Measurements from ENCODE around the gene GALNT2.

Gene GALNT2

DNA sequence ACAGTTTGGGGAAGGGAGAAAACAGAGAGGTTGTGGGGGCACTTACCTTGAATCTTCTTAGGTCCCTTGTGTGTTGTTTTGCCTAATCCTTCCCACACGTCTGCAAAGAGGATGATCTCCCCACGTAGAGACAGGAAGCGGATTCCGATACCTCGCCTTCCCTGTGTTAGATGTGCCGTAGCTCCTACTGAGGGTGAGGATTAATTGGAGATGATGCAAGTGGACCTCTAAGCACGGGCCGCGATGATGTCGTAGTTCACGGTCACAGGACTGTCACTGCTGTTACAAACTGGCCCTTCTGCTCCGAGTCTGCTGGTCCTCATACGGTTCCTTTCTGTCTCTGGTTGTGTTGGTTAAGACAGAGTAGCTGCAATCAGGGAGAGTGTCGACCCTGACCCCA lies 27.7 kb downstream of the GALNT2 start:
- Histone ChIP-seq H3K36me3 (ENCODE audit: control insufficient read depth in 2 of 2, insufficient read depth in 2 of 2, low read length in 2 of 2) (peaks cover 6 to 9% of the 10 kb centered on the region in 2 donors), H3K9ac (ENCODE audit: low read length in 2 of 2) (no peak overlapping the region), H3K27me3 (ENCODE audit: control insufficient read depth in 1 of 2, insufficient read depth in 2 of 2, low read length in 2 of 2) (no peaks in the 10 kb centered on the region), H3K4me1 (ENCODE audit: control insufficient read depth, insufficient read depth, low read length) (peaks cover 23% of the 10 kb centered on the region), H3K4me3 (ENCODE audit: low read length in 2 of 2) (no peak overlapping the region), H3K27ac (ENCODE audit: low read length) (no peak overlapping the region), H3K9me3 (ENCODE audit: control insufficient read depth in 2 of 2, low read length in 2 of 2) (no peaks in the 10 kb centered on the region)

GRCh38 chr1:230095938-230096337 lies 28.9 kb downstream of the GALNT2 start:
- H3K9ac ChIP-seq (ENCODE audit: low read length in 2 of 2) = no peak overlapping the region
- H3K4me1 ChIP-seq (ENCODE audit: control insufficient read depth, insufficient read depth, low read length) = peaks cover 21% of the 10 kb centered on the region
- H3K27me3 ChIP-seq (ENCODE audit: control insufficient read depth in 1 of 2, insufficient read depth in 2 of 2, low read length in 2 of 2) = no peaks in the 10 kb centered on the region
- no peak overlapping the region for H3K27ac ChIP-seq (ENCODE audit: low read length)
- no peaks in the 10 kb centered on the region for H3K9me3 ChIP-seq (ENCODE audit: control insufficient read depth in 2 of 2, low read length in 2 of 2)
- H3K36me3 ChIP-seq (ENCODE audit: control insufficient read depth in 2 of 2, insufficient read depth in 2 of 2, low read length in 2 of 2) = peaks cover 6 to 9% of the 10 kb centered on the region in 2 donors
- H3K4me3 ChIP-seq (ENCODE audit: low read length in 2 of 2) = no peak overlapping the region

- H3K9me3 ChIP-seq (ENCODE audit: control insufficient read depth in 2 of 2, low read length in 2 of 2) = no peaks in the 10 kb centered on the region
- peaks cover 4 to 6% of the 10 kb centered on the region in 2 donors for H3K36me3 ChIP-seq (ENCODE audit: control insufficient read depth in 2 of 2, insufficient read depth in 2 of 2, low read length in 2 of 2)
- no peak overlapping the region for H3K9ac ChIP-seq (ENCODE audit: low read length in 2 of 2)
- no peak overlapping the region for H3K27ac ChIP-seq (ENCODE audit: low read length)
- peaks cover 29% of the 10 kb centered on the region for H3K4me1 ChIP-seq (ENCODE audit: control insufficient read depth, insufficient read depth, low read length)
- no peaks in the 10 kb centered on the region for H3K27me3 ChIP-seq (ENCODE audit: control insufficient read depth in 1 of 2, insufficient read depth in 2 of 2, low read length in 2 of 2)
- H3K4me3 ChIP-seq (ENCODE audit: low read length in 2 of 2) = no peak overlapping the region
These were observed 30.3 kb downstream of the GALNT2 start for GRCh38 chr1:230097370-230097769.

- Histone ChIP-seq H3K4me1 (ENCODE audit: control insufficient read depth, insufficient read depth, low read length) (peaks cover 39% of the 10 kb centered on the region), H3K36me3 (ENCODE audit: control insufficient read depth in 2 of 2, insufficient read depth in 2 of 2, low read length in 2 of 2) (peaks cover 0 to 6% of the 10 kb centered on the region in 2 donors), H3K27me3 (ENCODE audit: control insufficient read depth in 1 of 2, insufficient read depth in 2 of 2, low read length in 2 of 2) (no peaks in the 10 kb centered on the region), H3K9ac (ENCODE audit: low read length in 2 of 2) (no peak overlapping the region), H3K9me3 (ENCODE audit: control insufficient read depth in 2 of 2, low read length in 2 of 2) (no peaks in the 10 kb centered on the region), H3K27ac (ENCODE audit: low read length) (peak overlapping the region; percentile 24), H3K4me3 (ENCODE audit: low read length in 2 of 2) (no peak overlapping the region)
These were observed 31.7 kb downstream of the GALNT2 start for GRCh38 chr1:230098723-230099122.

- Histone ChIP-seq H3K4me3 (ENCODE audit: low read length in 2 of 2) (no peak overlapping the region), H3K9ac (ENCODE audit: low read length in 2 of 2) (no peak overlapping the region), H3K9me3 (ENCODE audit: control insufficient read depth in 2 of 2, low read length in 2 of 2) (no peaks in the 10 kb centered on the region), H3K27me3 (ENCODE audit: control insufficient read depth in 1 of 2, insufficient read depth in 2 of 2, low read length in 2 of 2) (no peaks in the 10 kb centered on the region), H3K27ac (ENCODE audit: low read length) (peak overlapping the region; percentile 11), H3K4me1 (ENCODE audit: control insufficient read depth, insufficient read depth, low read length) (peaks cover 46% of the 10 kb centered on the region), H3K36me3 (ENCODE audit: control insufficient read depth in 2 of 2, insufficient read depth in 2 of 2, low read length in 2 of 2) (peaks cover 0 to 6% of the 10 kb centered on the region in 2 donors)
These were observed 32.4 kb downstream of the GALNT2 start for GRCh38 chr1:230099465-230099864.

DNA sequence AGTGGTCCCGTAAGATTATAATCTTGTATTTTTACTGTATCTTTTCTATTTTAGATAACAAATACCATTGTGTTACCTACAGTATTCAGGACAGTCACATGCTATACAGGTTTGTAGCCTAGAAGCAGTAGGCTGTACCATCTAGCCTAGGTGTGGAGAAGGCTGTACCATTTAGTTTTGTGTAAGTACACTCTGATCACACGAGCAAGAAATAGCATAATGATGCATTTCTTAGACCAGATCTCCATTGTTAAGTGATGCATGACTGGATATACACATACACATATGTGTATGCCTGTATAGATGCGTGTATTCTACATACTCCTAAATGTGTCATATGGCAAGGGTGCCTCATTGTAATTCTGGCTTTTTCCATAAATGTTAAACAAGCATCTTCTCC lies 33.9 kb downstream of the GALNT2 start:
- no peaks in the 10 kb centered on the region for H3K27me3 ChIP-seq (ENCODE audit: control insufficient read depth in 1 of 2, insufficient read depth in 2 of 2, low read length in 2 of 2)
- no peak overlapping the region for H3K4me3 ChIP-seq (ENCODE audit: low read length in 2 of 2)
- peaks cover 57% of the 10 kb centered on the region for H3K4me1 ChIP-seq (ENCODE audit: control insufficient read depth, insufficient read depth, low read length)
- peak overlapping the region; percentile 64 for H3K27ac ChIP-seq (ENCODE audit: low read length)
- peaks cover 0 to 2% of the 10 kb centered on the region in 2 donors for H3K36me3 ChIP-seq (ENCODE audit: control insufficient read depth in 2 of 2, insufficient read depth in 2 of 2, low read length in 2 of 2)
- peak overlapping the region in 1 of 2 donors; percentile 16 for H3K9ac ChIP-seq (ENCODE audit: low read length in 2 of 2)
- H3K9me3 ChIP-seq (ENCODE audit: control insufficient read depth in 2 of 2, low read length in 2 of 2) = no peaks in the 10 kb centered on the region

- peak overlapping the region; percentile 64 for H3K27ac ChIP-seq (ENCODE audit: low read length)
These were observed 34.5 kb downstream of the GALNT2 start for GRCh38 chr1:230101556-230101955.

DNA sequence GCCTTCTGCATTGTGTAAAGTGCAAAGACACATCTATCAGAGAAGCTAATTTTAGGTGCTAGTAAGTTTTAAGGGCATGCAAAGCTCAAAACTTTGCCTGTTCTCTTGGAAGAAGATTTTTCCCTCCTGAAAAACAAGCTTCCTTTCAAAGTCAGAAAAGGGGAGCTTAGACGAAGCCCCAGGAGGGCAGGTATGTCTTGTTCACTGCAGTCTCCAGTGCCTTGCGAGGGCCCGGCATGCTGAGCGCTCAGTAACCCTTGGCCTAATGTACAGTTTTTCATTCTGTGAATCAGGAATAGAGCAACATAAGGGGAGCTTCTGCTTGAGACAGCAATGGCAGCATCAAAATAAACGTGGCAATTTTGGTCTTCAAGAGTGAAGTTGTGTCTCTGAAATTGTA lies 35.0 kb downstream of the GALNT2 start:
- Histone ChIP-seq H3K9ac (ENCODE audit: low read length in 2 of 2) (peak overlapping the region in 1 of 2 donors; percentile 29), H3K27me3 (ENCODE audit: control insufficient read depth in 1 of 2, insufficient read depth in 2 of 2, low read length in 2 of 2) (no peaks in the 10 kb centered on the region), H3K36me3 (ENCODE audit: control insufficient read depth in 2 of 2, insufficient read depth in 2 of 2, low read length in 2 of 2) (peaks cover 0 to 2% of the 10 kb centered on the region in 2 donors), H3K4me3 (ENCODE audit: low read length in 2 of 2) (peak overlapping the region in 1 of 2 donors; percentile 10), H3K9me3 (ENCODE audit: control insufficient read depth in 2 of 2, low read length in 2 of 2) (no peaks in the 10 kb centered on the region), H3K27ac (ENCODE audit: low read length) (peak overlapping the region; percentile 64), H3K4me1 (ENCODE audit: control insufficient read depth, insufficient read depth, low read length) (peaks cover 66% of the 10 kb centered on the region)

More at GRCh38 chr1:230101556-230101955, 34.5 kb downstream of the GALNT2 start:
- Histone ChIP-seq H3K9ac (ENCODE audit: low read length in 2 of 2) (peak overlapping the region in 1 of 2 donors; percentile 21), H3K4me3 (ENCODE audit: low read length in 2 of 2) (peak overlapping the region in 1 of 2 donors; percentile 10), H3K36me3 (ENCODE audit: control insufficient read depth in 2 of 2, insufficient read depth in 2 of 2, low read length in 2 of 2) (peaks cover 0 to 2% of the 10 kb centered on the region in 2 donors), H3K9me3 (ENCODE audit: control insufficient read depth in 2 of 2, low read length in 2 of 2) (no peaks in the 10 kb centered on the region), H3K27me3 (ENCODE audit: control insufficient read depth in 1 of 2, insufficient read depth in 2 of 2, low read length in 2 of 2) (no peaks in the 10 kb centered on the region), H3K4me1 (ENCODE audit: control insufficient read depth, insufficient read depth, low read length) (peaks cover 61% of the 10 kb centered on the region)

- H3K9ac ChIP-seq (ENCODE audit: low read length in 2 of 2) = no peak overlapping the region
- H3K4me1 ChIP-seq (ENCODE audit: control insufficient read depth, insufficient read depth, low read length) = peaks cover 70% of the 10 kb centered on the region
- peak overlapping the region in 1 of 2 donors; percentile 10 for H3K4me3 ChIP-seq (ENCODE audit: low read length in 2 of 2)
- no peaks in the 10 kb centered on the region for H3K27me3 ChIP-seq (ENCODE audit: control insufficient read depth in 1 of 2, insufficient read depth in 2 of 2, low read length in 2 of 2)
- H3K9me3 ChIP-seq (ENCODE audit: control insufficient read depth in 2 of 2, low read length in 2 of 2) = no peaks in the 10 kb centered on the region
- H3K27ac ChIP-seq (ENCODE audit: low read length) = peak overlapping the region; percentile 64
- H3K36me3 ChIP-seq (ENCODE audit: control insufficient read depth in 2 of 2, insufficient read depth in 2 of 2, low read length in 2 of 2) = peaks cover 0 to 2% of the 10 kb centered on the region in 2 donors
These were observed 35.4 kb downstream of the GALNT2 start for GRCh38 chr1:230102472-230102871.

- H3K27ac ChIP-seq (ENCODE audit: low read length) = peak overlapping the region; percentile 73
These were observed 36.5 kb downstream of the GALNT2 start for GRCh38 chr1:230103306-230104173.

More at GRCh38 chr1:230103306-230104173, 36.5 kb downstream of the GALNT2 start:
- Histone ChIP-seq H3K4me3 (ENCODE audit: low read length in 2 of 2) (peak overlapping the region in 1 of 2 donors; percentile 58), H3K9me3 (ENCODE audit: control insufficient read depth in 2 of 2, low read length in 2 of 2) (no peaks in the 10 kb centered on the region), H3K9ac (ENCODE audit: low read length in 2 of 2) (peak overlapping the region in 1 of 2 donors; percentile 40), H3K36me3 (ENCODE audit: control insufficient read depth in 2 of 2, insufficient read depth in 2 of 2, low read length in 2 of 2) (peaks cover 0 to 4% of the 10 kb centered on the region in 2 donors), H3K4me1 (ENCODE audit: control insufficient read depth, insufficient read depth, low read length) (peaks cover 79% of the 10 kb centered on the region), H3K27me3 (ENCODE audit: control insufficient read depth in 1 of 2, insufficient read depth in 2 of 2, low read length in 2 of 2) (no peaks in the 10 kb centered on the region)

Measured in stomach smooth muscle (tissue), 2 donors.